ENCODE measurements around the gene TMCO1.

GRCh38 chr1:165678509-165678908 lies 90.2 kb downstream of the TMCO1 start:
- TF ChIP-seq FOXM1 (IDR thresholded peaks at IDR 0.05; ENCODE audit: low read depth) (no peak), CTCF (IDR thresholded peaks at IDR 0.05) (no peak), POLR2AphosphoS5 (IDR thresholded peaks at IDR 0.05; ENCODE audit: low read depth, low read length) (no peak), SMC3 (IDR thresholded peaks at IDR 0.05; ENCODE audit: low read depth, low read length) (no peak), SIN3A (IDR thresholded peaks at IDR 0.05; ENCODE audit: borderline replicate concordance, low read depth, low read length) (no peak), USF1 (IDR thresholded peaks at IDR 0.05; ENCODE audit: borderline replicate concordance, low read depth) (no peak), EP300 (IDR thresholded peaks at IDR 0.05; ENCODE audit: borderline replicate concordance in 1 of 2, low read depth in 1 of 2, low read length in 1 of 2) (no peak), USF2 (IDR thresholded peaks at IDR 0.05; ENCODE audit: borderline replicate concordance, low read depth, low read length) (no peak), RXRA (IDR thresholded peaks at IDR 0.05; ENCODE audit: borderline replicate concordance, low read depth) (no peak), REST (IDR thresholded peaks at IDR 0.05; ENCODE audit: low read depth, low read length) (no peak)

Measured in SK-N-SH (cell line).